Ovary (tissue), 3 donors: Measurements from ENCODE around the gene ASB15.

ENCODE experiments used
- CTCF ChIP-seq, 3 donors: fragments of 450-650 bp in 2 of 3; fragments of 200-600 bp in 1 of 3; IDR thresholded peaks; one replicate each; pipeline versions ENCODE4 v1.5.1 to v1.8.0; 2016 to 2022; ENCODE audit warnings: antibody characterized with exemption in 3 of 3, mild to moderate bottlenecking in 1 of 3
- EP300 ChIP-seq: sonication (generic); formaldehyde crosslinking; IDR thresholded peaks from one replicate; pipeline ENCODE4 v1.6.1; 2017; ENCODE audit warnings: antibody characterized with exemption
- POLR2A ChIP-seq: fragments of 450-650 bp; IDR thresholded peaks from one replicate; pipeline ENCODE4 v1.6.1; 2017; ENCODE audit warnings: antibody characterized with exemption, mild to moderate bottlenecking, moderate library complexity
- donor health status: DM: no; HTN: no; CAD: no.

DNA sequence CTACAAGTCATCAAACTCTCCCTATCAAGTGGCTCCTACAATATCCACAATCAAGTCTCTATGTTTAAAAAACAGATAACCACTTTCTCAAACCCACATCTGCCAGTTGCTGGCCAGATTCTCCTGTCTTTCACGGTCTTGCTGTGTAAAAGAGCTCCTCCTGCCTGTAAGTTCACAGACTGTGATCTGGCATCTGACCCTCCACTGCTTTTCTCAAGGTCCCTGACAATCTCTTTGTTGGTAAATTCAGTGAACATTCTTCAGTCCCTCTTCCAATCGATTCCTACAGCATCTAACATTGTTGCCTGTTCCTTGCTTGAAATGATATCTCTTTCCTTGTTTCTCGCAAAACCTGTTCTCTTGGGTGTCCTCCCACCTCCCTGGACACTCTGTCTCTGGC lies 35.6 kb downstream of the ASB15 start:
- TF ChIP-seq CTCF (IDR thresholded peaks at IDR 0.05) (no peak), POLR2A (no peak), EP300 (no peak)
